PFSK-1 (cell line): Measurements from ENCODE around the gene ARG1.

Experiments used
- FOXP2 ChIP-seq: optimal IDR thresholded peaks from 2 replicates; pipeline ENCODE3; 2011; ENCODE audit warnings: borderline replicate concordance, control low read depth, inconsistent platforms; ENCODE audit not compliant: insufficient read depth; ENCODE audit errors: extremely low read length, extremely low read depth
- POLR2AphosphoS5 ChIP-seq: IDR thresholded peaks from 2 replicates; pipeline ENCODE4 v1.6.1; 2012; ENCODE audit warnings: low read depth, mild to moderate bottlenecking, control low read depth, low read length, moderate library complexity
- REST ChIP-seq, 2 experiments: IDR thresholded peaks; 2 replicates each; pipeline versions ENCODE4 v1.6.1 to v1.8.0; 2011 to 2012; ENCODE audit warnings: low read depth in 2 of 2, low read length in 2 of 2, control low read depth in 1 of 2, inconsistent platforms in 1 of 2, mild to moderate bottlenecking in 1 of 2, moderate library complexity in 1 of 2; ENCODE audit not compliant: insufficient read depth in 1 of 2
- SIN3A ChIP-seq: IDR thresholded peaks from 2 replicates; pipeline ENCODE4 v1.6.1; 2012; ENCODE audit warnings: mild to moderate bottlenecking, low read length, moderate library complexity, borderline replicate concordance; ENCODE audit not compliant: insufficient read depth
- TAF1 ChIP-seq: IDR thresholded peaks from 2 replicates; pipeline ENCODE4 v1.6.1; 2012; ENCODE audit warnings: low read length, control low read depth, borderline replicate concordance; ENCODE audit not compliant: insufficient read depth

Gene ARG1

DNA sequence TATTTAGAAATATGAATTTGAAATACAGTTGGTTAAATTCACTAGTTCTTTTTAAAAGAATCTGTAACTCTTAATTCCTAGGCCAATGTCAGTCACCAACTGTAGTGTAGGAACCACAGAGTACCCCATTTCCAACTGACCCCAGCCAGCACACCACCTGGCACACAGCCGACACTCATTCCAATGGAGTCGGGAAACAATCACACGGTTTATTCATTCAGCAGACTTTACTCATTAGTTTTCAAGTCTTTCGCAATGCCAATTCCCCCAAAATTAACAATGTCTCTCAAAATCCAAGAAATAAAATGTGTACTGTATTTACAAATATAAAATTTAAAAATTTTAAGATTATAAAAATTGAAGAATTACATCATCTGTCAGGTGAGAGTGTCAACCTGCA lies 13.5 kb downstream of the ARG1 start:
- TF ChIP-seq FOXP2, result no peak
- no peak for TF ChIP-seq REST (IDR thresholded peaks at IDR 0.05; ENCODE audit: insufficient read depth in 1 of 2, low read depth in 2 of 2, low read length in 2 of 2)
- TF ChIP-seq TAF1, result no peak
- TF ChIP-seq SIN3A, result no peak
- TF ChIP-seq POLR2AphosphoS5, result no peak

DNA sequence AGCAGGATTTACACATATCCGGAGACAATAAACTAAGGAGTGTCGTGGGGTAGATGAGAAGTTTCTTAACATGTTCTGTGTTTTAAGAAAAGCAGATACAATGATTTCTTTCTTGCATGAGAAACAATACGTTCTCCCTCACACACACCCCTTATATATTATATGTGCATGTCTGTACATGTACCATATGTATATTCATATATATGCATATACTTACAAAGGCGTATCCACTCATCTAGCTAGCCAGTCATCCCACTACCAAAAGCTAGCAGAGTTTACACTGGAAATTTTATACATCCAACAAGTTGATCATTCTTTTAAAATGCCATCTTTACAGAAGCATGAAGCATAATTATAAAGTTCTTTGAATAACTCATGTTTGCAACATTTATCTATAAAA lies 14.9 kb downstream of the ARG1 start:
- TF ChIP-seq POLR2AphosphoS5 (no peak), SIN3A (no peak), TAF1 (no peak), FOXP2 (no peak), REST (IDR thresholded peaks at IDR 0.05; ENCODE audit: insufficient read depth in 1 of 2, low read depth in 2 of 2, low read length in 2 of 2) (no peak)

DNA sequence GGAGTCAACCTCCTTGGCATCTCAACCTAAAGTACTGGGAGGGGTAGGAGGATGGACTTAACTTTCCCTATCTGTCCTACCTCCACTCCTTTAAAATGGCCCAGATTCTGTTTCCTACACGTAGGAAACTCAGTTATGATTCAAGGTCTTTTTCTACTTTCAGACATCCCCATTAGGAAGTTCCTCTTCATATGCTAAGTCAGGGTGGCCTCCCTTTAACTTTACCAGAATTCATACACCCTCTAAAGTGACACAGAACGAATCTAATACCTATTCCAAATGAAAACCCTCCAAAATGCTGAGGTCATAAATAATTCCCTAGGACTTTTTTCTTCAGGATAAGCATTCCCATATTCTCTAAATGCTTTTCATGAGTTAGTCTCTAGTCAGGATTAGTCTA lies 15.6 kb downstream of the ARG1 start:
- TF ChIP-seq TAF1, result no peak
- TF ChIP-seq SIN3A, result no peak
- TF ChIP-seq REST (IDR thresholded peaks at IDR 0.05; ENCODE audit: insufficient read depth in 1 of 2, low read depth in 2 of 2, low read length in 2 of 2), result no peak
- no peak for TF ChIP-seq POLR2AphosphoS5
- no peak for TF ChIP-seq FOXP2

DNA sequence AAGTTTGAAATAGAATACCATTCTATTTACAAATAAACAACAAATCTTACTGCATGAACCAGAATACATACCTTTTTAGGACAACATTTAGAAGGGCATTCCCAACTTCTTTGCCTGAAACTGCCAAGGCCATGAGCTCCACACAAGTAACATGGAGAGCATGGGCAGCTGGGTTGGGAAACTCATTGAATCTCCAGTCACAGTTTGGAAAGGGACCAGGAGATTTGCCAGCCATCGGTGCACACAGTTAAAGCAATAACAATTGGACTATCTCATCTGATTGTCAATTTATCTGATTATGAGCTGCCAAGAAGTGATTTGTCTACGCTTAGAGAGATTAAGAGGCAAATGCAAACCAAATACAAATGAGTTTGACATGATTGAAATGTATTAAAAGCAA lies 19.9 kb downstream of the ARG1 start:
- no peak for TF ChIP-seq TAF1
- no peak for TF ChIP-seq FOXP2
- no peak for TF ChIP-seq POLR2AphosphoS5
- TF ChIP-seq REST (IDR thresholded peaks at IDR 0.05; ENCODE audit: insufficient read depth in 1 of 2, low read depth in 2 of 2, low read length in 2 of 2), result no peak
- TF ChIP-seq SIN3A, result no peak

GRCh38 chr6:131594074-131594473 lies 21.0 kb downstream of the ARG1 start:
- no peak for TF ChIP-seq SIN3A
- no peak for TF ChIP-seq FOXP2
- TF ChIP-seq REST (IDR thresholded peaks at IDR 0.05; ENCODE audit: insufficient read depth in 1 of 2, low read depth in 2 of 2, low read length in 2 of 2), result no peak
- TF ChIP-seq TAF1, result no peak
